Measurements from ENCODE around the gene LIN7A. TPM values are rescaled to one million over a fixed set of nuclear protein-coding genes. Genes with fewer than 3 reads are reported as not detected.

Gene LIN7A
- total RNA-seq, 1 donor = 6.5 TPM

- Histone ChIP-seq H3K27ac (ENCODE audit: low read depth, low read length) (peak overlapping the region; percentile 57), H3K4me3 (ENCODE audit: insufficient read depth, low read length) (no peak overlapping the region), H3K79me2 (ENCODE audit: insufficient read depth, low read length) (no peaks in the 10 kb centered on the region), H3K27me3 (ENCODE audit: insufficient read depth, low read length) (no peaks in the 10 kb centered on the region), H3K36me3 (ENCODE audit: insufficient read depth, low read length) (no peaks in the 10 kb centered on the region), H4K20me1 (ENCODE audit: insufficient read depth, low read length) (no peaks in the 10 kb centered on the region), H3K4me2 (ENCODE audit: insufficient read depth, low read length) (no peak overlapping the region), H2AFZ (ENCODE audit: low read length) (no peak overlapping the region), H3K4me1 (ENCODE audit: insufficient read depth, low read length) (peaks cover 49% of the 10 kb centered on the region), H3K9me3 (ENCODE audit: low read depth, low read length) (no peaks in the 10 kb centered on the region)
- TF ChIP-seq CTCF (IDR thresholded peaks at IDR 0.05; ENCODE audit: extremely low read depth, low read depth, low read length) = no peak
- DNase-seq (ENCODE audit: insufficient read length, low spot score, missing footprints) = no peak
Observed at GRCh38 chr12:80862531-80862930, 75.2 kb downstream of the LIN7A start.

DNA sequence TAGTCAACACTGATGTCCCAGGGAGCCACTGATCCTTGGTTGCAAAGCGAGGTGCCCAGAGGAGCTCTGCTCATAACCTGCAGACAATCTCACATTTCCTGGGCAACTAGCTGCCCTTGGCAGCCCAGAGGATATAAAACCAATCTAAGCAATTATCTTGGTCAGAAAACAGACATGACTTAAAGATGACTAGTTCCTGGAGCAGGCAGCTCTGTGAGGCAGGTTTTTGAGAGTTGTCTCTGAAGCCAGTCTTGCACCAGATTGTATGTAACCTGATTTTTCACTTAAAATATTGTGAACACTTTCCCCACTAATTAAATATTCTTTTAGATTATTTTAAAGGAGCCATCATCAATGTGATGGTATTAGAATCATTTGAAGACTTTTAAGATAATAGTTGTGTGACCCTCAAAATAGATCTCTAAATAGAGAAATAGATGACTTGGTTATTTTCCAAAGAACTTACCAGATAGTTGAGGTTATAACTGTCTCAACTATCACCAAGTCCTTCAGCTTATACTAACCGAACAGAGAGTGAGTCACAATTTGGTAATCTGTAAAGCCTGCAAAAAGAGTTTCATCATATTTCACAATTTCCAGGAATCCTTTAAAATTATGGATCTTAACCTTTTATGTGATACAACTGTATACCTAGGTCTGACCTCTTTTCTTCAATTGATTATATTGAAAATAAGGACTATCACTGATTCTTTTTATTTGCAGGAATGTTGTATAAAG, 75.9 kb downstream of the LIN7A start:
- H3K9me3 ChIP-seq (ENCODE audit: low read depth, low read length) = no peaks in the 10 kb centered on the region
- H3K4me3 ChIP-seq (ENCODE audit: insufficient read depth, low read length) = no peak overlapping the region
- H3K79me2 ChIP-seq (ENCODE audit: insufficient read depth, low read length) = no peaks in the 10 kb centered on the region
- H4K20me1 ChIP-seq (ENCODE audit: insufficient read depth, low read length) = no peaks in the 10 kb centered on the region
- H3K36me3 ChIP-seq (ENCODE audit: insufficient read depth, low read length) = no peaks in the 10 kb centered on the region
- H3K27me3 ChIP-seq (ENCODE audit: insufficient read depth, low read length) = no peaks in the 10 kb centered on the region
- H3K27ac ChIP-seq (ENCODE audit: low read depth, low read length) = peak overlapping the region; percentile 57
- no peak overlapping the region for H2AFZ ChIP-seq (ENCODE audit: low read length)
- no peak for TF ChIP-seq CTCF (IDR thresholded peaks at IDR 0.05; ENCODE audit: extremely low read depth, low read depth, low read length)
- no peak for DNase-seq (ENCODE audit: insufficient read length, low spot score, missing footprints)
- H3K4me2 ChIP-seq (ENCODE audit: insufficient read depth, low read length) = peak overlapping the region; percentile 40
- peaks cover 55% of the 10 kb centered on the region for H3K4me1 ChIP-seq (ENCODE audit: insufficient read depth, low read length)

DNA sequence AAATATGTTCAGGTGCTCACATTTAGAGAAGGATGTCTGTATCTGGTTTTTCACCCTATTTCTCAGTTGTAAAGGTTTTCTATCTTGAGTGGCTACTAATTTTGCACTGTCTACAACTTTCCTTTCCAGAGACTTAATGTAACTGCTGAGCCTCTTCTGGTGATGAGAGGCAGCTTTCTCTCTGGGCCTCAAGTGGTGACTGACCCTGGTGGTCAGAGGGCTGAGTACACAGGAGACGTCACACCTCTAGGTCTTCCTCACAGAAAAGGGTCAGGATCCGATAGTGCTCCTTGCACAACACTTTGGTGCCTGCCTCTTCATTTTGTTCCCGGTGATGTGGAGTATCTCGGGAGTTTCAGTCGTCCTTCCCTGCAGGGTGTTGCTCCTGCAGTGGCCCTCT, 76.8 kb downstream of the LIN7A start:
- Histone ChIP-seq H4K20me1 (ENCODE audit: insufficient read depth, low read length) (no peaks in the 10 kb centered on the region), H3K9me3 (ENCODE audit: low read depth, low read length) (no peaks in the 10 kb centered on the region), H3K4me3 (ENCODE audit: insufficient read depth, low read length) (no peak overlapping the region), H3K79me2 (ENCODE audit: insufficient read depth, low read length) (no peaks in the 10 kb centered on the region), H3K4me2 (ENCODE audit: insufficient read depth, low read length) (no peak overlapping the region), H2AFZ (ENCODE audit: low read length) (no peak overlapping the region), H3K27me3 (ENCODE audit: insufficient read depth, low read length) (no peaks in the 10 kb centered on the region), H3K27ac (ENCODE audit: low read depth, low read length) (no peak overlapping the region), H3K4me1 (ENCODE audit: insufficient read depth, low read length) (peaks cover 57% of the 10 kb centered on the region), H3K36me3 (ENCODE audit: insufficient read depth, low read length) (no peaks in the 10 kb centered on the region)
- no peak for TF ChIP-seq CTCF (IDR thresholded peaks at IDR 0.05; ENCODE audit: extremely low read depth, low read depth, low read length)
- no peak for DNase-seq (ENCODE audit: insufficient read length, low spot score, missing footprints)

DNA sequence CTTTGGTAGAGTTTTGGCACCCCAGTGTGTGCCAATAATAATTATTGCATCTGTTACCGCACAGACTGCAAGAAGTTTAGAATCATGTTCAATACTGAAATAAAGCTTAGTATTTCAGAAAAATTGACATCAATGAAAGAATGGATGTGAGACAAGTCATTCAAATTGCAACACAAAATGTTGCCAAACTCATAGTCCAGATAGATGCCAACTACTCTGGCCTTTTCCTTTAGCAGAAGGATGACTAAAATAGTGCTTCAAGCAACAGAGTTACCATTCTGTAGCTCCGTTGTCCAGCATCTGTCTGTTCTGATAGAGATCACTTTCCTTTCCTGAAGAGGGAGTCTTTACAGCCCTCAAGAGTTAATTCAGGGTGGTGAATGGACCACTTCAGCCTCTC, 77.5 kb downstream of the LIN7A start:
- Histone ChIP-seq H3K79me2 (ENCODE audit: insufficient read depth, low read length) (no peaks in the 10 kb centered on the region), H3K4me2 (ENCODE audit: insufficient read depth, low read length) (no peak overlapping the region), H4K20me1 (ENCODE audit: insufficient read depth, low read length) (no peaks in the 10 kb centered on the region), H3K27me3 (ENCODE audit: insufficient read depth, low read length) (no peaks in the 10 kb centered on the region), H2AFZ (ENCODE audit: low read length) (no peak overlapping the region), H3K27ac (ENCODE audit: low read depth, low read length) (no peak overlapping the region), H3K4me1 (ENCODE audit: insufficient read depth, low read length) (peaks cover 53% of the 10 kb centered on the region), H3K36me3 (ENCODE audit: insufficient read depth, low read length) (no peaks in the 10 kb centered on the region), H3K9me3 (ENCODE audit: low read depth, low read length) (no peaks in the 10 kb centered on the region), H3K4me3 (ENCODE audit: insufficient read depth, low read length) (no peak overlapping the region)
- TF ChIP-seq CTCF (IDR thresholded peaks at IDR 0.05; ENCODE audit: extremely low read depth, low read depth, low read length) = no peak
- no peak for DNase-seq (ENCODE audit: insufficient read length, low spot score, missing footprints)
